GM12874 (cell line): ENCODE results near the gene SEMA6B.

Experiments used
- CTCF ChIP-seq: IDR thresholded peaks from 2 replicates; pipeline ENCODE4 v1.5.1; 2011; ENCODE audit warnings: low read depth, mild to moderate bottlenecking, control low read depth, low read length, moderate library complexity; ENCODE audit not compliant: insufficient read depth

The SEMA6B gene

GRCh38 chr19:4576016-4576933, 16.8 kb upstream of the SEMA6B start:
- peak; percentile 80 for TF ChIP-seq CTCF

GRCh38 chr19:4575267-4576015, 16.0 kb upstream of the SEMA6B start:
- TF ChIP-seq CTCF, result no peak

DNA sequence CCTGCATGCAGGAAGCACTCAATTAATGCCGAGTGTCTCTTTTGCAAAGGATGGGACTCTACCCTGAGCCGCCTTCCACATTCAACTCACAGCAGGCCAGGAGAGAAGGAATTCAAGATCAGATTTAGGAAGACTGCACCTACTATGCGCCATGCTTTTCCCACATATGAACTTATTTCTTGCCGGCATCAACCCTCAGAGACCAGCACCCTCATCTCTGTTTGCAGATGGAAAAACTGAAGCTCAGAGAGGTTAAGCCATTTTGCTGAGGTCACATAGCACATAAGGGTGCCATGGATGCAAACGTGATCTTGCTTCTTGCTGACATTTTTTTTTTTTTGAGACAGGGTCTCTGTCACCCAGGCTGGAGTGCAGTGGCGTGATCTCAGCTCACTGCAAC, 14.2 kb upstream of the SEMA6B start:
- no peak for TF ChIP-seq CTCF

- TF ChIP-seq CTCF, result no peak
Measured at GRCh38 chr19:4571305-4571917, 11.9 kb upstream of the SEMA6B start.

DNA sequence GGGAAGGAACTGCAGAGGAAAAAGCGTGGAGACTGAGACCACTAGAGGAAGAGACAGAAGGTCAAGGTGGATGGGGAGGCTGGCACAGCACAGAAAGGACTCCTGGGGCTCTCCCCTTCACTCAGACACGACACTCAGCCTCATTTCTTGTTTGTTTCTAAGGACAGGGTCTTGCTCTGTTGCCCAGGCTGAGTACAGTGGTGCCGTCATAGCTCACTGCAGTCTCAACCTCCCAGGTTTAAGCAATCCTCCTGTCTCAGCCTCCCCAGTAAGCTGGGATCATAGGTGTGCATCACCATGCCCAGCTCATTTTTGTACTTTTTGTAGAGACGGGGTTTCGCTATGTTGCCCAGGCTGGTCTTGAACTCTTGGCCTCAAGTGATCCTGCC, 11.4 kb upstream of the SEMA6B start:
- TF ChIP-seq CTCF, result no peak

- TF ChIP-seq CTCF, result no peak
Measured at GRCh38 chr19:4570402-4570801, 10.9 kb upstream of the SEMA6B start.

DNA sequence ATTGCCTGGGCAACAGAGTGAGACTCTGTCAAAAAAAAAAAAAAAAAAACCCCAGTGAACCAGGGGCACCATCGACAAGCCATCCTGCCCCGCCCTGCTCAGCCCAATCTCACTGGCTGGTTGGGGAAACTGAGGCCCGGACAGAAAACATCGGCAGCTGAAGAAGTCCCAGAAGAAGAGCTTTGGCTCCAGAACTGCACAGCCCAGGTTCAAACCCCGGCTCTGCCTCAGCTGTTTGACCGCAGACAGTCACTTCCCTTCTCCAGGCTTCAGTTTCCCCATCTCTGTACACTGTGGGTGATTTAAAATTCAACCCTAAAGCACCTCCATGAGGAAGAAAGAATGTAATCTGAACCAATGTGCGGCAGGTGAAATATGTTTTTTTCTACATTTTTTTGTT, 9.4 kb upstream of the SEMA6B start:
- no peak for TF ChIP-seq CTCF
